Measurements from ENCODE around the gene FAM50A. TPM values are rescaled to one million over a fixed set of nuclear protein-coding genes. Genes with fewer than 3 reads are reported as not detected.
A peak's percentile ranks its signal among the peaks of the same experiment; 100 is the strongest.

Gene FAM50A
- polyA plus RNA-seq, 1 donor from 2014 or later = 68.3 TPM

DNA sequence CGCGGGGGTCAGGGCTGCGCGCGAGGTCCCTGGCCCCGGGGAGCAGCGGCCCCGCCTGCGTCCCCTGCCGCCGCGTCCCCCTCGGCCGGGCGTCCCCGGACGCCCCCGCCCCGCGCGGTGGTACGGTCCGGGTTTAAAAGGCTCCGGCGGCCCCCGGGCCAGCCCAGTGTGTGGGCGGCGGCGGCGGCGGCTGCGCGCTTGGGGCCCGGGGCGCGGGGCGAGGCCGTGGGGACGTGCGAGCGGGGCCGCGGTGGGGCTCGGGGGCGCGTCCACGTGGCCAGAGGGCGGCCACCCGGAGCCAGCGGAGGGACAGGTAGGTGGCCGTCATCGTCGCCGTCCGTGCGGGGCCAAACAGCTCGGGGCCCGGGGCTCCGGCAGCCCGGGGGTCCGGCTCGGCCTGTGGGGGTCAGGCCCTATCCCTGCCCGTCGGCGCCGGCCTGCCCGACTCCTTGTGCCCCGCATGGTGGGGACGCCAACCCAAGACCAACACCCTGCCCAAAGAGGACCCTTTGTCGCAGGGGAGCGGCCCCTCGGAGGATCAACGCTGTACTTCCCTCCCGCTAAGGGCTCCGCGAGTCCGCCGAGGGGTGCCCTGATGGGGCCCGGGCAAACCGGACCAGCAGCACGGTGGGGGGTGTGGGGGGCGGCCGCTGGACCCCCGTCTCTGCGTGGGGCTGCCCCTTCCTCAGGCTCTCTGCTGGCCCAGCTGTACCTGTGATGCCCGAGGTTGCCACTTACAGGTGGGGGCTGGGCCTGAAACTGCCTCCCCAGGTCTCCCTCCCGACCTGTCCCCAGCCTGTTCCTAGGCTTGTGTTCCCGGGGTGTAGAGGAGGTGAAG is 14.4 kb downstream of the FAM50A start, which contains the start of gene PLXNA3:
Gene PLXNA3 (plus strand): TSS at position 166 of the 838 bp plus-strand sequence. CDS start 1,903 bp downstream, outside the sequence.
- no peaks in the 10 kb centered on the region for H4K20me1 ChIP-seq (ENCODE audit: insufficient read depth)
- H3K79me2 ChIP-seq (replicated peaks; ENCODE audit: insufficient read depth, low read length) = peaks cover 18% of the 10 kb centered on the region
- TF ChIP-seq MXI1 (conservative IDR thresholded peaks at IDR 0.05; ENCODE audit: poor library complexity, severe bottlenecking) (peak; percentile 52), POLR2AphosphoS5 (IDR thresholded peaks at IDR 0.05) (peak; percentile 55), RAD21 (conservative IDR thresholded peaks at IDR 0.05) (no peak)
- H3K36me3 ChIP-seq (ENCODE audit: insufficient read depth, low read length) = no peaks in the 10 kb centered on the region
- H3K9ac ChIP-seq (ENCODE audit: low read length) = peak within 1 kb of the TSS; percentile 82
- H3K4me3 ChIP-seq (ENCODE audit: low read length) = peak within 1 kb of the TSS; percentile 85
- H3K9me2 ChIP-seq (ENCODE audit: insufficient read depth, low read length) = no peaks in the 10 kb centered on the region
- no peak within 1 kb of the TSS for H3K4me2 ChIP-seq (ENCODE audit: low read length)
- no peak within 1 kb of the TSS for H2AFZ ChIP-seq (ENCODE audit: low read depth, low read length)
- H3K27ac ChIP-seq (ENCODE audit: low read length) = peak within 1 kb of the TSS; percentile 62
- H3F3A ChIP-seq (ENCODE audit: insufficient read depth, low read length, poor library complexity, severe bottlenecking) = no peaks in the 10 kb centered on the region
- no peaks in the 10 kb centered on the region for H3K9me3 ChIP-seq (ENCODE audit: low read length)
- no peaks in the 10 kb centered on the region for H3K27me3 ChIP-seq (ENCODE audit: insufficient read depth, low read depth, low read length)

DNA sequence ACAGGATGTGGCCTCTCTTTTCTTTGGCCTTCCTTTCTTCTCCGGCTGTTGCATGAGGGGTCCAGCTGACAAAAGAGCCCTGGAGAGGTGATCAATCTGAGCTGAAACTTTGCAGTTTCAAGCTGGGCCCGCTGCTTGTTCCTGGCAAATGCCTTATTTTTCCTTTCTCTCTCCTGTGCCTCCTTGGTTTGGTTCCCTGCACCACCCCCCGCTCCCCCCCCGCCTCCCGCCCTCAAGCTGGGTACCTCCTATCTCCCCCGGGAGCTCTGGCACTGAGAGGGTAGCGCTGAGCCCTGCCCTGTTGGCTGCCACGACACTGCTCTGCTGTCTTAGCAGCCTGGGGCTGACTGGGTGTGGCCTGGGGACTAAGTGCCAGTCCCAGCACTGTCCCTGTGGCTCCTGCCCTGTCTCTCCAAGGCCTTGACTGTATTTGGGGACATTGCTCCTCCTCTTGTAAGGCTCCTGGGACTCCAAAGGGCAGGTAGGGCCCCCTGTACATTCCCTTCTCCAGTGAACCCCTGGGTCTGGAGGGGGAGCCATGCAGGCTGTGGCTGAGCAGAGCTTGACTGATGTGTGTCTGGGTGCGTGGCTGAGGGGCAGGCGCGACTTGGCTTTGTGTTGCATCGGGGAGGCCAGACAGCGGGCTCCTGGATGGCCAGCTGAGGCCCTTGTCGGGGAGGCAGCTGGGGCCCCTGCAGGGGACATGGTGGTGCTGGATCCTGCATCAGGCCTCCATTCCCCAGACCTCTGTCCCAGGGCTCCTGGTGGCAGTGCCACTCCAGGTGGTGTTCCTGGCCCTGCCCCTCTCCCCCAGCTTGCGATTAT is 15.2 kb downstream of the FAM50A start:
- Histone ChIP-seq H3K79me2 (replicated peaks; ENCODE audit: insufficient read depth, low read length) (peaks cover 18% of the 10 kb centered on the region), H3K9me3 (ENCODE audit: low read length) (no peaks in the 10 kb centered on the region), H3K27me3 (ENCODE audit: insufficient read depth, low read depth, low read length) (no peaks in the 10 kb centered on the region), H3F3A (ENCODE audit: insufficient read depth, low read length, poor library complexity, severe bottlenecking) (no peaks in the 10 kb centered on the region), H4K20me1 (ENCODE audit: insufficient read depth) (no peaks in the 10 kb centered on the region), H2AFZ (ENCODE audit: low read depth, low read length) (no peak overlapping the region), H3K4me2 (ENCODE audit: low read length) (peak overlapping the region; percentile 30), H3K9ac (ENCODE audit: low read length) (peak overlapping the region; percentile 82), H3K36me3 (ENCODE audit: insufficient read depth, low read length) (no peaks in the 10 kb centered on the region), H3K4me3 (ENCODE audit: low read length) (peak overlapping the region; percentile 85), H3K9me2 (ENCODE audit: insufficient read depth, low read length) (no peaks in the 10 kb centered on the region), H3K27ac (ENCODE audit: low read length) (peak overlapping the region; percentile 59)
- TF ChIP-seq RAD21 (conservative IDR thresholded peaks at IDR 0.05) (no peak), MXI1 (conservative IDR thresholded peaks at IDR 0.05; ENCODE audit: poor library complexity, severe bottlenecking) (no peak), SMC3 (conservative IDR thresholded peaks at IDR 0.05; ENCODE audit: poor library complexity) (no peak), EP300 (conservative IDR thresholded peaks at IDR 0.05; ENCODE audit: poor library complexity, severe bottlenecking) (no peak), EZH2 (IDR thresholded peaks at IDR 0.05; ENCODE audit: borderline replicate concordance, insufficient read depth, low read length, poor library complexity, severe bottlenecking) (no peak), TAF1 (IDR thresholded peaks at IDR 0.05; ENCODE audit: low read depth) (no peak), POLR2AphosphoS5 (IDR thresholded peaks at IDR 0.05) (no peak)
- TF ChIP-seq, protein P1, sequence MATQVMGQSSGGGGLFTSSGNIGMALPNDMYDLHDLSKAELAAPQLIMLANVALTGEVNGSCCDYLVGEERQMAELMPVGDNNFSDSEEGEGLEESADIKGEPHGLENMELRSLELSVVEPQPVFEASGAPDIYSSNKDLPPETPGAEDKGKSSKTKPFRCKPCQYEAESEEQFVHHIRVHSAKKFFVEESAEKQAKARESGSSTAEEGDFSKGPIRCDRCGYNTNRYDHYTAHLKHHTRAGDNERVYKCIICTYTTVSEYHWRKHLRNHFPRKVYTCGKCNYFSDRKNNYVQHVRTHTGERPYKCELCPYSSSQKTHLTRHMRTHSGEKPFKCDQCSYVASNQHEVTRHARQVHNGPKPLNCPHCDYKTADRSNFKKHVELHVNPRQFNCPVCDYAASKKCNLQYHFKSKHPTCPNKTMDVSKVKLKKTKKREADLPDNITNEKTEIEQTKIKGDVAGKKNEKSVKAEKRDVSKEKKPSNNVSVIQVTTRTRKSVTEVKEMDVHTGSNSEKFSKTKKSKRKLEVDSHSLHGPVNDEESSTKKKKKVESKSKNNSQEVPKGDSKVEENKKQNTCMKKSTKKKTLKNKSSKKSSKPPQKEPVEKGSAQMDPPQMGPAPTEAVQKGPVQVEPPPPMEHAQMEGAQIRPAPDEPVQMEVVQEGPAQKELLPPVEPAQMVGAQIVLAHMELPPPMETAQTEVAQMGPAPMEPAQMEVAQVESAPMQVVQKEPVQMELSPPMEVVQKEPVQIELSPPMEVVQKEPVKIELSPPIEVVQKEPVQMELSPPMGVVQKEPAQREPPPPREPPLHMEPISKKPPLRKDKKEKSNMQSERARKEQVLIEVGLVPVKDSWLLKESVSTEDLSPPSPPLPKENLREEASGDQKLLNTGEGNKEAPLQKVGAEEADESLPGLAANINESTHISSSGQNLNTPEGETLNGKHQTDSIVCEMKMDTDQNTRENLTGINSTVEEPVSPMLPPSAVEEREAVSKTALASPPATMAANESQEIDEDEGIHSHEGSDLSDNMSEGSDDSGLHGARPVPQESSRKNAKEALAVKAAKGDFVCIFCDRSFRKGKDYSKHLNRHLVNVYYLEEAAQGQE (IDR thresholded peaks at IDR 0.05; ENCODE audit: borderline replicate concordance) = no peak
- TF ChIP-seq, protein P2, sequence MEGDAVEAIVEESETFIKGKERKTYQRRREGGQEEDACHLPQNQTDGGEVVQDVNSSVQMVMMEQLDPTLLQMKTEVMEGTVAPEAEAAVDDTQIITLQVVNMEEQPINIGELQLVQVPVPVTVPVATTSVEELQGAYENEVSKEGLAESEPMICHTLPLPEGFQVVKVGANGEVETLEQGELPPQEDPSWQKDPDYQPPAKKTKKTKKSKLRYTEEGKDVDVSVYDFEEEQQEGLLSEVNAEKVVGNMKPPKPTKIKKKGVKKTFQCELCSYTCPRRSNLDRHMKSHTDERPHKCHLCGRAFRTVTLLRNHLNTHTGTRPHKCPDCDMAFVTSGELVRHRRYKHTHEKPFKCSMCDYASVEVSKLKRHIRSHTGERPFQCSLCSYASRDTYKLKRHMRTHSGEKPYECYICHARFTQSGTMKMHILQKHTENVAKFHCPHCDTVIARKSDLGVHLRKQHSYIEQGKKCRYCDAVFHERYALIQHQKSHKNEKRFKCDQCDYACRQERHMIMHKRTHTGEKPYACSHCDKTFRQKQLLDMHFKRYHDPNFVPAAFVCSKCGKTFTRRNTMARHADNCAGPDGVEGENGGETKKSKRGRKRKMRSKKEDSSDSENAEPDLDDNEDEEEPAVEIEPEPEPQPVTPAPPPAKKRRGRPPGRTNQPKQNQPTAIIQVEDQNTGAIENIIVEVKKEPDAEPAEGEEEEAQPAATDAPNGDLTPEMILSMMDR (IDR thresholded peaks at IDR 0.05; ENCODE audit: poor library complexity, severe bottlenecking) = no peak
